Measurements from ENCODE around the gene PAX5. TPM values are rescaled to one million over a fixed set of nuclear protein-coding genes. Genes with fewer than 3 reads are reported as not detected.

PAX5 gene
- total and polyA plus RNA-seq, 2 of the 13 experiments (the other 11 are each of a cell fraction or from before 2014, with no cell fraction given): not detected

GRCh38 chr9:36939214-36939613 lies 94.9 kb downstream of the PAX5 start:
- Histone ChIP-seq H3K9me3 (ENCODE audit: low read length) (no peaks in the 10 kb centered on the region), H3K36me3 (replicated peaks in 1 of 2; ENCODE audit: control insufficient read depth in 1 of 2, insufficient read depth in 2 of 2, low read length in 2 of 2) (no peaks in the 10 kb centered on the region), H3K79me2 (ENCODE audit: insufficient read depth, low read length) (no peaks in the 10 kb centered on the region), H3K4me1 (ENCODE audit: insufficient read depth, low read length) (no peaks in the 10 kb centered on the region), H3K9ac (ENCODE audit: insufficient read depth, low read depth, low read length) (no peak overlapping the region), H3K4me3 (replicated peaks in 1 of 3; ENCODE audit: insufficient read depth in 1 of 3, low read depth in 2 of 3, low read length in 3 of 3) (no peak overlapping the region), H2AFZ (ENCODE audit: low read length) (no peak overlapping the region), H4K20me1 (ENCODE audit: insufficient read depth, low read length) (no peaks in the 10 kb centered on the region), H3K4me2 (ENCODE audit: low read depth, low read length) (no peak overlapping the region), H3K27ac (ENCODE audit: extremely low read length, insufficient read depth, low read length) (no peak overlapping the region), H3K27me3 (ENCODE audit: control insufficient read depth in 1 of 2, insufficient read depth in 2 of 2, low read length in 2 of 2) (peaks cover 1 to 43% of the 10 kb centered on the region in 2 experiments)
- TF ChIP-seq ZBTB2 (CRISPR knock-in tag; IDR thresholded peaks at IDR 0.05; ENCODE audit: low read depth) (no peak), MNT (IDR thresholded peaks at IDR 0.05) (peak; percentile 96)
- ATAC-seq (no peak), DNase-seq (ENCODE audit: low spot score) (no peak), FAIRE-seq (no peak)
- intact Hi-C loops (cut with micrococcal nuclease; ENCODE audit: unreplicated experiment): no loop called here
- BruUV-seq (replicated peaks): no TSS peak
- 2% methylated on average over 5 of the region's 5 CpGs for WGBS (ENCODE audit: low lambda C conversion rate)
- in situ Hi-C loops (cut with HindIII; ENCODE audit: extremely low pct_ligation_motif_present, low pct_unique_long_range_greater_than_20kb): no loop called here
- ChIA-PET CTCF (ENCODE audit: low intra/inter-chr PET ratio, low total read pairs) (no interaction called here), POLR2A (no interaction called here)

GRCh38 chr9:36938617-36939016 lies 95.5 kb downstream of the PAX5 start:
- H3K27me3 ChIP-seq (ENCODE audit: control insufficient read depth in 1 of 2, insufficient read depth in 2 of 2, low read length in 2 of 2): peaks cover 1 to 43% of the 10 kb centered on the region in 2 experiments
- no peaks in the 10 kb centered on the region for H4K20me1 ChIP-seq (ENCODE audit: insufficient read depth, low read length)
- in situ Hi-C loops (cut with HindIII; ENCODE audit: extremely low pct_ligation_motif_present, low pct_unique_long_range_greater_than_20kb): no loop called here
- no peak overlapping the region for H3K4me2 ChIP-seq (ENCODE audit: low read depth, low read length)
- no peak for FAIRE-seq
- no peaks in the 10 kb centered on the region for H3K36me3 ChIP-seq (replicated peaks in 1 of 2; ENCODE audit: control insufficient read depth in 1 of 2, insufficient read depth in 2 of 2, low read length in 2 of 2)
- H2AFZ ChIP-seq (ENCODE audit: low read length): no peak overlapping the region
- H3K9ac ChIP-seq (ENCODE audit: insufficient read depth, low read depth, low read length): no peak overlapping the region
- H3K79me2 ChIP-seq (ENCODE audit: insufficient read depth, low read length): no peaks in the 10 kb centered on the region
- H3K9me3 ChIP-seq (ENCODE audit: low read length): no peaks in the 10 kb centered on the region
- BruUV-seq (replicated peaks): no TSS peak
- DNase-seq (ENCODE audit: low spot score): no peak
- ChIA-PET CTCF (ENCODE audit: low intra/inter-chr PET ratio, low total read pairs) (no interaction called here), POLR2A (no interaction called here)
- no peak overlapping the region for H3K27ac ChIP-seq (ENCODE audit: extremely low read length, insufficient read depth, low read length)
- WGBS (ENCODE audit: low lambda C conversion rate): 11% methylated on average over 6 of the region's 6 CpGs
- intact Hi-C loops (cut with micrococcal nuclease; ENCODE audit: unreplicated experiment): no loop called here
- H3K4me3 ChIP-seq (replicated peaks in 1 of 3; ENCODE audit: insufficient read depth in 1 of 3, low read depth in 2 of 3, low read length in 3 of 3): no peak overlapping the region
- no peaks in the 10 kb centered on the region for H3K4me1 ChIP-seq (ENCODE audit: insufficient read depth, low read length)
- ATAC-seq: no peak
- TF ChIP-seq SAP130 (CRISPR knock-in tag; IDR thresholded peaks at IDR 0.05; ENCODE audit: low read depth) (no peak), RFXANK (CRISPR knock-in tag; IDR thresholded peaks at IDR 0.05) (no peak), ZNF75D (CRISPR knock-in tag; IDR thresholded peaks at IDR 0.05; ENCODE audit: borderline replicate concordance) (no peak), ELF1 (CRISPR knock-in tag; IDR thresholded peaks at IDR 0.05) (no peak), TEAD2 (CRISPR knock-in tag; IDR thresholded peaks at IDR 0.05) (no peak), RCOR2 (CRISPR knock-in tag; IDR thresholded peaks at IDR 0.05) (no peak), JUN (CRISPR knock-in tag; IDR thresholded peaks at IDR 0.05) (no peak), ZFP90 (CRISPR knock-in tag; IDR thresholded peaks at IDR 0.05; ENCODE audit: borderline replicate concordance) (no peak), IRF2 (CRISPR knock-in tag; IDR thresholded peaks at IDR 0.05) (no peak), RBM39 (IDR thresholded peaks at IDR 0.05; ENCODE audit: low read depth, low read length, poor library complexity, severe bottlenecking) (no peak), MXD1 (CRISPR knock-in tag; IDR thresholded peaks at IDR 0.05) (no peak)

Data from HepG2 (cell line).